Panc1 (cell line): ENCODE measurements around the gene MLPH. TPM values are rescaled to one million over a fixed set of nuclear protein-coding genes. Genes with fewer than 3 reads are reported as not detected.

Source experiments
- ATAC-seq: fragments of 200-7000 bp; cut with Tn5 transposase; 2 replicates; pipeline ENCODE4 v1.9.1; 2020; ENCODE audit warnings: mild to moderate bottlenecking, moderate library complexity
- BruUV-seq: library from RNA; stranded (reverse); fragments of 400-500 nt; replicated peaks from 2 replicates; lab custom pipeline; 2021; lab: Mats Ljungman, UMichigan
- CTCF ChIA-PET: fragments of 300-600 bp; sonication (Branson Sonifier 250); formaldehyde crosslinking; loops from one replicate; lab custom pipeline; 2022; ENCODE audit warnings: antibody characterized with exemption; lab: Charles Lee
- POLR2A ChIA-PET: fragments of 300-600 bp; sonication (Branson Sonifier 250); formaldehyde crosslinking; loops from one replicate; lab custom pipeline; 2022; ENCODE audit warnings: antibody characterized with exemption; lab: Charles Lee
- DNase-seq: peaks from one replicate; pipeline ENCODE4 v3.0.0-alpha.2; 2010; ENCODE audit warnings: low read depth, low spot score
- H3K27ac ChIP-seq: 2 replicates; pipeline ENCODE4 v1.5.1; 2011; ENCODE audit warnings: mild to moderate bottlenecking, low read length, inconsistent platforms
- H3K27me3 ChIP-seq: fragments of 200-500 bp; sonication (Bioruptor generic); 2 replicates; pipeline ENCODE4 v1.6.0; 2014; ENCODE audit warnings: low read length, inconsistent platforms; ENCODE audit not compliant: control insufficient read depth, insufficient read depth
- H3K36me3 ChIP-seq: fragments of 200-500 bp; sonication (Bioruptor generic); 2 replicates; pipeline ENCODE4 v1.5.1; 2014; ENCODE audit warnings: inconsistent platforms, mild to moderate bottlenecking, low read length, moderate library complexity; ENCODE audit not compliant: control insufficient read depth, insufficient read depth
- H3K4me1 ChIP-seq: 2 replicates; pipeline ENCODE4 v1.5.1; 2011; ENCODE audit warnings: inconsistent platforms, mild to moderate bottlenecking, low read length, moderate library complexity; ENCODE audit not compliant: control insufficient read depth, insufficient read depth
- H3K4me3 ChIP-seq, 2 experiments: 2 replicates each; pipeline ENCODE4 v1.5.1; 2011 to 2012; ENCODE audit warnings: low read depth in 2 of 2, low read length in 2 of 2, mild to moderate bottlenecking in 2 of 2, inconsistent platforms in 1 of 2, moderate library complexity in 1 of 2
- H3K9me3 ChIP-seq: fragments of 200-500 bp; sonication (Bioruptor generic); 2 replicates; pipeline ENCODE4 v1.5.1; 2014; ENCODE audit warnings: low read depth, mild to moderate bottlenecking, inconsistent platforms, low read length, moderate library complexity; ENCODE audit not compliant: control insufficient read depth, insufficient read depth
- CTCF ChIP-seq: fragments of 450-650 bp; IDR thresholded peaks from 2 replicates; pipeline ENCODE4 v1.5.1; 2017; ENCODE audit warnings: mild to moderate bottlenecking
- POLR2AphosphoS5 ChIP-seq: IDR thresholded peaks from 2 replicates; pipeline ENCODE4 v1.6.1; 2012; ENCODE audit warnings: mild to moderate bottlenecking, low read depth, low read length, moderate library complexity
- REST ChIP-seq, 2 experiments: IDR thresholded peaks; 2 replicates each; pipeline ENCODE4 v1.6.1; 2011 to 2012; ENCODE audit warnings: low read depth in 2 of 2, control low read depth in 1 of 2, low read length in 1 of 2, mild to moderate bottlenecking in 1 of 2, moderate library complexity in 1 of 2; ENCODE audit not compliant: insufficient read depth in 1 of 2
- SIN3A ChIP-seq: IDR thresholded peaks from 2 replicates; pipeline ENCODE4 v1.6.1; 2012; ENCODE audit warnings: low read depth, mild to moderate bottlenecking, low read length, moderate library complexity, borderline replicate concordance; ENCODE audit not compliant: insufficient read depth
- TCF7L2 ChIP-seq: IDR thresholded peaks from 2 replicates; pipeline ENCODE4 v1.6.1; 2011; ENCODE audit warnings: mild to moderate bottlenecking, low read depth, low read length, inconsistent platforms
- in situ Hi-C: cut with HindIII; loops from 2 replicates; pipeline ENCODE4 v1.10.0; 2016; ENCODE audit warnings: low sequenced_read_pairs, low pct_unique_long_range_greater_than_20kb
- intact Hi-C: fragments of 100-400 bp; cut with micrococcal nuclease; formaldehyde crosslinking; loops from one replicate; pipeline ENCODE4 v1.10.0; 2022; ENCODE audit not compliant: unreplicated experiment
- total RNA-seq: library from RNA; stranded (reverse); gene quantifications from one replicate; pipeline ENCODE4 v1.2.1, GENCODE V29; 2021; ENCODE audit not compliant: unreplicated experiment

The MLPH gene
- total RNA-seq, 1 experiment from 2014 or later, result 60.2 TPM

GRCh38 chr2:237503201-237503600 lies 16.1 kb downstream of the MLPH start:
- Histone ChIP-seq H3K27ac (peak overlapping the region; percentile 67), H3K9me3 (no peaks in the 10 kb centered on the region), H3K36me3 (no peaks in the 10 kb centered on the region), H3K4me3 (no peak overlapping the region), H3K27me3 (no peaks in the 10 kb centered on the region), H3K4me1 (peaks cover 26% of the 10 kb centered on the region)
- in situ Hi-C loops, result no loop called here
- TF ChIP-seq REST (IDR thresholded peaks at IDR 0.05; ENCODE audit: insufficient read depth in 1 of 2, low read depth in 2 of 2, low read length in 1 of 2) (no peak), POLR2AphosphoS5 (no peak), CTCF (no peak), SIN3A (no peak), TCF7L2 (no peak)
- ATAC-seq, result no peak
- intact Hi-C loops, result no loop called here
- DNase-seq, result no peak
- POLR2A ChIA-PET, result no interaction called here
- no TSS peak for BruUV-seq
- CTCF ChIA-PET, result no interaction called here

- ChIA-PET CTCF (no interaction called here), POLR2A (no interaction called here)
- no peaks in the 10 kb centered on the region for H3K9me3 ChIP-seq
These were observed 18.3 kb downstream of the MLPH start for GRCh38 chr2:237505188-237505939.

More at GRCh38 chr2:237505188-237505939, 18.3 kb downstream of the MLPH start:
- H3K4me1 ChIP-seq, result peaks cover 26% of the 10 kb centered on the region
- ATAC-seq, result no peak
- no peak overlapping the region for H3K4me3 ChIP-seq
- H3K27me3 ChIP-seq, result no peaks in the 10 kb centered on the region
- TF ChIP-seq CTCF (no peak), TCF7L2 (no peak), POLR2AphosphoS5 (no peak), REST (IDR thresholded peaks at IDR 0.05; ENCODE audit: insufficient read depth in 1 of 2, low read depth in 2 of 2, low read length in 1 of 2) (no peak), SIN3A (no peak)
- DNase-seq, result no peak
- no peak overlapping the region for H3K27ac ChIP-seq
- H3K36me3 ChIP-seq, result no peaks in the 10 kb centered on the region
- no TSS peak for BruUV-seq
- intact Hi-C loops (no loop called here), in situ Hi-C loops (no loop called here)
